AG10803 (cell line): ENCODE measurements around the gene RERE.

Experiments
- DNase-seq: peaks from one replicate; pipeline ENCODE4 v3.0.0; 2010; ENCODE audit warnings: low read depth
- H3K4me3 ChIP-seq: 2 replicates; pipeline ENCODE4 v1.5.1; 2011; ENCODE audit warnings: mild to moderate bottlenecking, low read length, control low read depth
- CTCF ChIP-seq: conservative IDR thresholded peaks from 2 replicates; pipeline ENCODE4 v1.5.1; 2011; ENCODE audit warnings: mild to moderate bottlenecking, low read length, control low read depth, inconsistent platforms

RERE gene

GRCh38 chr1:8538502-8538901 is 278.9 kb downstream of the RERE start:
- no peak for DNase-seq

GRCh38 chr1:8537991-8538390 is 279.4 kb downstream of the RERE start:
- no peak overlapping the region for H3K4me3 ChIP-seq
- TF ChIP-seq CTCF: no peak
- no peak for DNase-seq

More at GRCh38 chr1:8538502-8538901, 278.9 kb downstream of the RERE start:
- TF ChIP-seq CTCF: no peak
- H3K4me3 ChIP-seq: no peak overlapping the region

- no peak for TF ChIP-seq CTCF
- no peak for DNase-seq
- no peak overlapping the region for H3K4me3 ChIP-seq
Observed at GRCh38 chr1:8536515-8536914, 280.9 kb downstream of the RERE start.

GRCh38 chr1:8533907-8534306 is 283.5 kb downstream of the RERE start:
- TF ChIP-seq CTCF: no peak
- no peak for DNase-seq
- no peak overlapping the region for H3K4me3 ChIP-seq

GRCh38 chr1:8533124-8533523 is 284.3 kb downstream of the RERE start:
- no peak overlapping the region for H3K4me3 ChIP-seq
- no peak for DNase-seq
- TF ChIP-seq CTCF: no peak

GRCh38 chr1:8529901-8530300 is 287.5 kb downstream of the RERE start:
- no peak for TF ChIP-seq CTCF
- H3K4me3 ChIP-seq: no peak overlapping the region
- no peak for DNase-seq

GRCh38 chr1:8527941-8528340 is 289.5 kb downstream of the RERE start:
- no peak overlapping the region for H3K4me3 ChIP-seq
- no peak for DNase-seq
- no peak for TF ChIP-seq CTCF
